ENCODE results near the gene ADAMTS3. TPM values are rescaled to one million over a fixed set of nuclear protein-coding genes. Genes with fewer than 3 reads are reported as not detected.
A peak's percentile ranks its signal among the peaks of the same experiment; 100 is the strongest.

ADAMTS3 gene
- 6.7 TPM for polyA plus RNA-seq (2013, experiment 1 of 2)
- polyA plus RNA-seq (2013, experiment 2 of 2), result 6.0 TPM

GRCh38 chr4:72568959-72569718 lies at the start of gene ADAMTS3:
Gene ADAMTS3, minus strand, starts transcription at chr4:72569221. Its CDS starts 459 bp downstream, at chr4:72568762.
- H3K36me3 ChIP-seq (ENCODE audit: control insufficient read depth, insufficient read depth, low read length), result no peaks in the 10 kb centered on the region
- no peaks in the 10 kb centered on the region for H3K9me3 ChIP-seq (ENCODE audit: control insufficient read depth, low read length)
- peak within 1 kb of the TSS; percentile 58 for H3K4me3 ChIP-seq (ENCODE audit: extremely low read depth, insufficient read depth, low read length, poor library complexity, severe bottlenecking)
- 0% methylated on average over 16 to 24 of the region's 59 CpGs for WGBS, 2 experiments (ENCODE audit: insufficient coverage in 2 of 2)
- peaks cover 8% of the 10 kb centered on the region for H3K4me1 ChIP-seq (ENCODE audit: control insufficient read depth, insufficient read depth, low read length, poor library complexity, severe bottlenecking)
- H3K27ac ChIP-seq (ENCODE audit: low read depth, low read length, severe bottlenecking), result peak within 1 kb of the TSS; percentile 85

- no peaks in the 10 kb centered on the region for H3K4me1 ChIP-seq (ENCODE audit: control insufficient read depth, insufficient read depth, low read length, poor library complexity, severe bottlenecking)
Observed at GRCh38 chr4:72613959-72614358, 44.9 kb upstream of the ADAMTS3 start.

GRCh38 chr4:72606751-72607150 lies 37.7 kb upstream of the ADAMTS3 start:
- Histone ChIP-seq H3K4me3 (ENCODE audit: extremely low read depth, insufficient read depth, low read length, poor library complexity, severe bottlenecking) (no peak overlapping the region), H3K9me3 (ENCODE audit: control insufficient read depth, low read length) (peaks cover 17% of the 10 kb centered on the region), H3K27ac (ENCODE audit: low read depth, low read length, severe bottlenecking) (no peak overlapping the region), H3K4me1 (ENCODE audit: control insufficient read depth, insufficient read depth, low read length, poor library complexity, severe bottlenecking) (no peaks in the 10 kb centered on the region), H3K36me3 (ENCODE audit: control insufficient read depth, insufficient read depth, low read length) (no peaks in the 10 kb centered on the region)
- 73 to 81% methylated on average over 1 to 2 of the region's 2 CpGs for WGBS, 2 experiments (ENCODE audit: insufficient coverage in 2 of 2)

More at GRCh38 chr4:72613959-72614358, 44.9 kb upstream of the ADAMTS3 start:
- 54 to 80% methylated on average over 1 to 2 of the region's 2 CpGs for WGBS, 2 experiments (ENCODE audit: insufficient coverage in 2 of 2)
- Histone ChIP-seq H3K4me3 (ENCODE audit: extremely low read depth, insufficient read depth, low read length, poor library complexity, severe bottlenecking) (no peak overlapping the region), H3K9me3 (ENCODE audit: control insufficient read depth, low read length) (no peaks in the 10 kb centered on the region), H3K36me3 (ENCODE audit: control insufficient read depth, insufficient read depth, low read length) (no peaks in the 10 kb centered on the region), H3K27ac (ENCODE audit: low read depth, low read length, severe bottlenecking) (no peak overlapping the region)

GRCh38 chr4:72604324-72604723 lies 35.3 kb upstream of the ADAMTS3 start:
- Histone ChIP-seq H3K9me3 (ENCODE audit: control insufficient read depth, low read length) (peaks cover 17% of the 10 kb centered on the region), H3K4me1 (ENCODE audit: control insufficient read depth, insufficient read depth, low read length, poor library complexity, severe bottlenecking) (no peaks in the 10 kb centered on the region), H3K27ac (ENCODE audit: low read depth, low read length, severe bottlenecking) (no peak overlapping the region), H3K36me3 (ENCODE audit: control insufficient read depth, insufficient read depth, low read length) (no peaks in the 10 kb centered on the region), H3K4me3 (ENCODE audit: extremely low read depth, insufficient read depth, low read length, poor library complexity, severe bottlenecking) (no peak overlapping the region)
- 80 to 100% methylated on average over 2 of the region's 2 CpGs for WGBS, 2 experiments (ENCODE audit: insufficient coverage in 2 of 2)

- H3K27ac ChIP-seq (ENCODE audit: low read depth, low read length, severe bottlenecking), result no peak overlapping the region
- no peaks in the 10 kb centered on the region for H3K4me1 ChIP-seq (ENCODE audit: control insufficient read depth, insufficient read depth, low read length, poor library complexity, severe bottlenecking)
- no peak overlapping the region for H3K4me3 ChIP-seq (ENCODE audit: extremely low read depth, insufficient read depth, low read length, poor library complexity, severe bottlenecking)
- H3K9me3 ChIP-seq (ENCODE audit: control insufficient read depth, low read length), result peaks cover 17% of the 10 kb centered on the region
- 83 to 92% methylated on average over 2 of the region's 3 CpGs for WGBS, 2 experiments (ENCODE audit: insufficient coverage in 2 of 2)
- H3K36me3 ChIP-seq (ENCODE audit: control insufficient read depth, insufficient read depth, low read length), result no peaks in the 10 kb centered on the region
Observed at GRCh38 chr4:72602396-72603376, 33.7 kb upstream of the ADAMTS3 start.

GRCh38 chr4:72591547-72592454 lies 22.8 kb upstream of the ADAMTS3 start:
- Histone ChIP-seq H3K4me3 (ENCODE audit: extremely low read depth, insufficient read depth, low read length, poor library complexity, severe bottlenecking) (no peak overlapping the region), H3K4me1 (ENCODE audit: control insufficient read depth, insufficient read depth, low read length, poor library complexity, severe bottlenecking) (no peaks in the 10 kb centered on the region), H3K9me3 (ENCODE audit: control insufficient read depth, low read length) (no peaks in the 10 kb centered on the region), H3K36me3 (ENCODE audit: control insufficient read depth, insufficient read depth, low read length) (no peaks in the 10 kb centered on the region), H3K27ac (ENCODE audit: low read depth, low read length, severe bottlenecking) (no peak overlapping the region)
- WGBS, 2 experiments (ENCODE audit: insufficient coverage in 2 of 2), result 52 to 54% methylated on average over 4 of the region's 11 CpGs

GRCh38 chr4:72587334-72587733 lies 18.3 kb upstream of the ADAMTS3 start:
- H3K27ac ChIP-seq (ENCODE audit: low read depth, low read length, severe bottlenecking), result no peak overlapping the region
- no peak overlapping the region for H3K4me3 ChIP-seq (ENCODE audit: extremely low read depth, insufficient read depth, low read length, poor library complexity, severe bottlenecking)
- no peaks in the 10 kb centered on the region for H3K9me3 ChIP-seq (ENCODE audit: control insufficient read depth, low read length)
- 92% methylated on average over 2 of the region's 2 CpGs; no CpG with 5 or more reads in 1 of the 2 experiments for WGBS, 2 experiments (ENCODE audit: insufficient coverage in 2 of 2)
- H3K4me1 ChIP-seq (ENCODE audit: control insufficient read depth, insufficient read depth, low read length, poor library complexity, severe bottlenecking), result no peaks in the 10 kb centered on the region
- H3K36me3 ChIP-seq (ENCODE audit: control insufficient read depth, insufficient read depth, low read length), result no peaks in the 10 kb centered on the region

- Histone ChIP-seq H3K4me1 (ENCODE audit: control insufficient read depth, insufficient read depth, low read length, poor library complexity, severe bottlenecking) (no peaks in the 10 kb centered on the region), H3K9me3 (ENCODE audit: control insufficient read depth, low read length) (no peaks in the 10 kb centered on the region), H3K4me3 (ENCODE audit: extremely low read depth, insufficient read depth, low read length, poor library complexity, severe bottlenecking) (no peak overlapping the region), H3K27ac (ENCODE audit: low read depth, low read length, severe bottlenecking) (no peak overlapping the region), H3K36me3 (ENCODE audit: control insufficient read depth, insufficient read depth, low read length) (no peaks in the 10 kb centered on the region)
- WGBS, 2 experiments (ENCODE audit: insufficient coverage in 2 of 2), result 0% methylated on average over 1 of the region's 2 CpGs; no CpG with 5 or more reads in 1 of the 2 experiments
Observed at GRCh38 chr4:72582853-72583252, 13.8 kb upstream of the ADAMTS3 start.

- WGBS, 2 experiments (ENCODE audit: insufficient coverage in 2 of 2), result 75 to 100% methylated on average over 3 to 4 of the region's 6 CpGs
Observed at GRCh38 chr4:72577211-72577610, 8.2 kb upstream of the ADAMTS3 start.

GRCh38 chr4:72571337-72571736 lies 2.3 kb upstream of the ADAMTS3 start:
- Histone ChIP-seq H3K4me1 (ENCODE audit: control insufficient read depth, insufficient read depth, low read length, poor library complexity, severe bottlenecking) (peaks cover 8% of the 10 kb centered on the region), H3K27ac (ENCODE audit: low read depth, low read length, severe bottlenecking) (no peak overlapping the region), H3K4me3 (ENCODE audit: extremely low read depth, insufficient read depth, low read length, poor library complexity, severe bottlenecking) (no peak overlapping the region), H3K36me3 (ENCODE audit: control insufficient read depth, insufficient read depth, low read length) (no peaks in the 10 kb centered on the region), H3K9me3 (ENCODE audit: control insufficient read depth, low read length) (no peaks in the 10 kb centered on the region)
- WGBS, 2 experiments (ENCODE audit: insufficient coverage in 2 of 2), result 94% methylated on average over 3 of the region's 6 CpGs; no CpG with 5 or more reads in 1 of the 2 experiments

More at GRCh38 chr4:72577211-72577610, 8.2 kb upstream of the ADAMTS3 start:
- Histone ChIP-seq H3K27ac (ENCODE audit: low read depth, low read length, severe bottlenecking) (no peak overlapping the region), H3K36me3 (ENCODE audit: control insufficient read depth, insufficient read depth, low read length) (no peaks in the 10 kb centered on the region), H3K4me3 (ENCODE audit: extremely low read depth, insufficient read depth, low read length, poor library complexity, severe bottlenecking) (no peak overlapping the region), H3K4me1 (ENCODE audit: control insufficient read depth, insufficient read depth, low read length, poor library complexity, severe bottlenecking) (no peaks in the 10 kb centered on the region), H3K9me3 (ENCODE audit: control insufficient read depth, low read length) (no peaks in the 10 kb centered on the region)

Data from mesodermal cell (in vitro differentiated cells).